ENCODE measurements around the gene LEMD2.

The LEMD2 gene

DNA sequence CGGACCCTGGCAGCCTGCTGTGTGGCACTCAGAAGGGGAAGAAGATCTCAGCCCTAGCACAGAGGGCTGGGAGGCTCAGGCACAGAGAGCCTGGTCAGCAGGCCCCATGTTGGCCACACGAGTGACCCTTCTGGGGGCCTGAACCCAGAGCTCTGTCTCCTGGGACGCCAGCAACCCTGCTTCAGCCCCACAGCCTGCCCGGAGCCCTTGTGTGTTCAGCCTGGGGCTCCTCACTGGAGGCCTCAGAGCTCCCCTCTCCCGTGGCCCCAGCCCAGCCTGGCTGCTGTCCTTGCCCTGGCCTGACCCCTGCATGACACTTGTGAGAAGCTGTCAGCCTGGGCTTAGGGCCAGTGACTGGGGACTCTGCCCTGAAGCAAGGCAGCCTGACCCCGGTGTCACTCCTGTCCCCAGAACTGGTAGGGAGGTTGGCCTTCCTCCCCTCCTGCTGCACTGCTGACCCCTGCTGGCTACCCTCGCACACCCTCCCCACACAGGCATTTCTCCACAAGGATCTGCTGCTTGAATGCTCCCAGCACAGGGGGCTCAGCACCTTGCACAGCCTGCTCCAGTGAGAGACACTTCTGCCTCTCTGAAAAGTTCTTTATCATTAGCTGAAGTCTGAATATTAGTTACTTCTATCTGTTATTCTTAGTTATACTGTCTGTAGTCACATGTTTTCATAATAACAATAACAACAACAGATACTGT, 26.9 kb downstream of the LEMD2 start:
- no peak overlapping the region for H3K27ac ChIP-seq

DNA sequence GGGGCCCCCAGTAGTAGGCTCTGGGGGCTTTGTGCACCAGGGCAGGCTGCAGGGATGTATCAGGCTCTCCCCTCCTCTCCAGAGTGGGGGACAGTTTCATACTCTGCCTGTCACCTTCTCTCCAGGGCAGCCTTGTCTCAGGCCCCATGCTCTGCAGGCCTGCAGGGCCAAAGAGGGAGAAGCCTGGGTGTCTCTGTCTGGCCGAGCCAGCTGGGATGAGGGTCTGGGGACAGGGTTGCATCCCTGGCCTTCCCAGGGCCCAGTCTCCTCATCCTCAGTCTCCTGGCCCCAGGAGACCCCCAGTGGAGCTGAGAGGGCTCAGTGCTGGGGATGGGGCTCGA, 27.4 kb downstream of the LEMD2 start:
- no peak for DNase-seq (ENCODE audit: low read depth, low spot score)
- H3K27ac ChIP-seq = no peak overlapping the region

More for the DNA sequence above, 26.9 kb downstream of the LEMD2 start:
- DNase-seq (ENCODE audit: low read depth, low spot score) = no peak

DNA sequence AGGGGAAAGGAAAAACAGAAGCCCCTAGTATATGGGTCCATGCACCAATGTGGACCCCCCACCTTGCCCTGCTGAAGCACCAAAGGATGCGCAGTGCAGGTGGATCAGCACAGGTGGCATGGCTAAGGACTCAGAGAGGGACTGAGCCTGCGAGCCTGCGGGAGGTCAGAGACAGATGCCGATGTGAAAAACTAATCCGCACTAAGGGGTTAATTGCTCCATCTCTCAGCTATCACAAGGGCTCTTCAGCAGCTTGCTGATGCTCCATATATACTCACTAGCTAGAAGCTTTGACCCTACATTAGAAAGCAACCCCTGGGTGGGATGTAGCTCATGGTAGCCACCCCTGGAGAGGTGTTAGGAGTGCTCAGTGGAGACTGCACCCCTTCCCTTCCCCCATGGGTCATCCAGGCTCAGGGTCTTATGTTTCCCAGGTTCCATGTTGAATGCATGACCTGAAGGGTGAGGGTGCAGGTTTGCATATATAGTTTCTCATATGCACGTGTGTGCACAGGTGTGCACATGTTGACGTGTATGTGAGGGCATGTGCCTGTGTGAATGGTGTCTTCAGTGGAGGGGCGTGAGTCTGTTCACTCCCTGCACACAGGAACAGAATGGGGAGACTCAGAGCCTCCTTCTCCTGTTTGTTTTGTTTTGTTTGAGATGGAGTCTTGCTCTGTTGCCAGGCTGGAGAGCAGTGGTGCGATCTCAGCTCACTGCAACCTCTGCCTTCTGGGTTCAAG, 28.9 kb downstream of the LEMD2 start:
- no peak overlapping the region for H3K27ac ChIP-seq
- DNase-seq (ENCODE audit: low read depth, low spot score) = no peak

DNA sequence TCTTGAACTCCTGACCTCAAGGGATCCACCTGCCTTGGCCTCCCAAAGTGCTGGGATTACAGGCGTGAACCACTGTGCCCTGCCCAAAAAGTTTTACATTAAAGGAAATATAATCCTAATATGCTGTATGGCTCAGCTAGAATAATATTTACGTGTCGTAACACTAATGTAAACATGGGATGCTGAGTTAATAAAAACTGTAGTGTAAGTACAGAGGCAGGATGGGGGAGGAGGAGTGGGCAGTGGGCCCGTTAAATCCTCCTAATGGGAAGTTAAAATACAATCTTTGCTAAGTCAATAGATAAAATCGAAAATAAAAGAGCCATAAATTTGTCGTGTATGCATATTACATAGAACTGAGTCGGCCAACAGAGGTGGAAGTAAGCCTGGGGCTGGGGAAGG, 30.1 kb downstream of the LEMD2 start:
- DNase-seq (ENCODE audit: low read depth, low spot score) = no peak
- peak overlapping the region; percentile 38 for H3K27ac ChIP-seq

DNA sequence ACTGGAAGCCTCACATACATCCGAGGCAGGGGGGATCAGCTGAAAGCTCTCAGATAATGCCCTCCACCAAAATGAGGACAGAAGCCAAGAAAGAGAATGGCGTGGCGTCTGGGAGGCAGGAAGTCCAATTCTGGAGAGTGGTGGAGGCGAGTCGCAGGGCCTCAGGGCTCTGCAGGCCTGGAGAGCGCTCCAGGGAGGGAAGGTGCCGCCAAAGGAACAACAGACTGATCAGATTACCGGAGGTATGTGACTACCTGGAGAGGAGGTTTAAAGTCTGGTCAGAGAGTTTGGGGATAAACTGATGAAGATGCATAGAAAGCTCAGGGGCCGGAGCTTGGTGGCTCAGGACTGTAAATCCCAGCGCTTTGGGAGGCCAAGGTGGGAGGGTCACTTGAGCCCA, 31.0 kb downstream of the LEMD2 start:
- no peak for DNase-seq (ENCODE audit: low read depth, low spot score)
- no peak overlapping the region for H3K27ac ChIP-seq

DNA sequence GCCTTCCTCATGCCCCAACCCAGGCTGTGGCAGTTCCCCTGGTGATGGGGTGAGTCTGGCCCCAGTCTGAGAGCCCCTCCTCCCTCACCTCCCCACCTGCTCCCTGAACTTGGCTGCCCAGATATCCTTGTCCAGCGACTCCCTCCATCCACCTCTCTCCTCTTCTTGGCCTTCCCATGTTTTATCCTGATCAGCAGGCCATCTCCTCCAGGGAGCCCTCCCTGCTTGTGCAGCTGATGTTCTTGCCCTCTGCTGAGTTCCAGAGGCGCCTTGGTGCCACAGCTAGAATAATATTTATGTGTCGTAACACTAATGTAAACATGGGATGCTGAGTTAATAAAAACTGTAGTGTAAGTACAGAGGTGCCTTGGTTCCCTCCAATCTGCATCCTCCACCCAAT, 31.8 kb downstream of the LEMD2 start:
- H3K27ac ChIP-seq = no peak overlapping the region

DNA sequence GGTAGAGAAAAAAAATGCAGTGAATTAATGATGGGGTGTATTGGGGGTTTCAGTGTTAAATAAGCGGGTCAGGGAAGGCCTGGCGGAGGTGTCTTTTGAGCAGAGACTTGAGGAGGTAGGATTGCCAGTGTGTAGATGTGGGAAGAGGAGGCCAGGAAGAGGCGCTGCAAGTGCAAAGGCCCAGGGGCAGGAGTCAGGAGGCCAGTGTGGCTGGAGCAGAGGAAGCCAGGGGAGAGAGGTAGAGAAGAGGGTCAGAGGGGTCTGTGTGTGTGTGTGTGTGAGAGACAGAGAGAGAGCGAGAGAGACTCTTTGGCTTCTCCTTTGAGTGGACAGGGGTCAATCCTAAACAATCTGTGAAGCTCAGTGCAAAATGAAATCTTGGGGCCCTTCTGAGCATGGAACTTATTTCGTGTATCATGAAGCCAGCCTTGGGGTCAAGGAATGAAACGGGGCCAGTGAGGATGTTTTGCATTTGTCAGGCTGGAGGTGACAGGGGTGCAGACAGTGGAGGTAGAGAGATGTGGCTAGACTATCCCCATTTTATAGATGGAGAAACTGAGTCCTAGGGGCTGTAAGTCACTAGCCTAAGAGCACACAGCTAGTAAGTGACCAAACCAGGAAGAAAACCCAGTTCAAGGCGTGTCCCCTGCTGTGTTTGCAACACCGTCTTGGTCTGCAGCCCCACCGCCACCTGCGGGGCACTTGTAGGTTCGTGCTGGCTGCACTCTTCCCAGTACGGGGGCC, 32.5 kb downstream of the LEMD2 start:
- DNase-seq (ENCODE audit: low read depth, low spot score) = no peak
- no peak overlapping the region for H3K27ac ChIP-seq

More for the DNA sequence above, 31.8 kb downstream of the LEMD2 start:
- no peak for DNase-seq (ENCODE audit: low read depth, low spot score)

DNA sequence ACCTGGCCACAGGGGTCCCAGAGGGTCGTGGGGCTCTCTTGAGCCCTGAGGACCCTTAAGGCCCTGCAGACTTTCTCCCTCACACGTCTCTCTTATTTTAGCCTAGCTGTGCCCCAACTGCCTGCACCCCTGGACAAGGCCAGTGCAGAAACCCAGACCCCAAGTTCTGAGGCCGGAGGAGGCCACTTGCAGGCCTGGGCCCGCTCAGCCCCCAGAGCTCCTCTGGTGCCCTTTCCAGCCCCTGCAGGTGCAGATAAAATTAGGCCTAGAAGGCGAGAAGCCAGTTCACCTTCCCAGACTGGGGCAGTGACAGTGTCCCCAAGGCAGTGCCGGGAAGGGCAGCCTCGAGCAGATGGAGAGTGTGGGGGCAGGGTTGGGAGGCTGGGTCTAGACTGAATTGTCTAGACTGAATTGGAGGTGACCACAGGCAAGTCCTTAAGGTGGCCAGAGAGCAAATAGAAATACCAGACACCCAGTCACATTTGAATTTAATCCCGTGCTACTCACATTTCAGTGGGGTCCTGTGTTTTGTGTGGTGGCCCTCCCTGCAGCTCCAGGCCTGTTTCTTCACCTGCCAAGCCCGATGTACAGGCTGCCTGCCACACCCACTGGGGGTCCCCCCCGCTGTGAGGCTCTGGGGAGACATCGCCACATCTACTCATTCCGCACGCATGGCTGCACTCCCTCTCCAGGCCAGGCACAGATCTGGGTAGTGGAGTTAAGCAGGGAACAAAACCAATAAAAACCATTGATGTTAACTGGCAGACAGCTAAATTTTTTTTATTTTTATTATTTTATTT, 33.7 kb downstream of the LEMD2 start:
- H3K27ac ChIP-seq = no peak overlapping the region
- DNase-seq (ENCODE audit: low read depth, low spot score) = no peak

DNA sequence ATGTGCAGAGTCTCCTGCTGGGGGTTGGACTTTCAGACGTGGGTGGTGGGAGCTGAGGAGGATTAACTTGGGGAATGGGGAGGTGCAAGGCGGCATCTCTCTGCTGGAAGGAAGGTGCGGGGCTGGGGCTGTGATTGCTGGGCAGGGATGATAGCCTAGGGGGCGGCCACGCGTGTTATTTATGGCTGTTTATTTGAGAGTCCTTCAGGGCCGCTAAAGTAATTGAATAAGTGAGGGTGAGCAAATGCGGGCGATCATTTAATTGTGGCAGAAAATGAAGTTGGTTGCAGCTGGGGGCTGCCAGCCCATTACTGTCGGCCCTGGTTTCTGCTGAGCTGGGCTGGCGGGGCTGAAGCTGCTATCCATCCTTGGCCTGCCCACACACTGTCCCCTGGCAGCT, 34.7 kb downstream of the LEMD2 start:
- no peak for DNase-seq (ENCODE audit: low read depth, low spot score)
- H3K27ac ChIP-seq = no peak overlapping the region

DNA sequence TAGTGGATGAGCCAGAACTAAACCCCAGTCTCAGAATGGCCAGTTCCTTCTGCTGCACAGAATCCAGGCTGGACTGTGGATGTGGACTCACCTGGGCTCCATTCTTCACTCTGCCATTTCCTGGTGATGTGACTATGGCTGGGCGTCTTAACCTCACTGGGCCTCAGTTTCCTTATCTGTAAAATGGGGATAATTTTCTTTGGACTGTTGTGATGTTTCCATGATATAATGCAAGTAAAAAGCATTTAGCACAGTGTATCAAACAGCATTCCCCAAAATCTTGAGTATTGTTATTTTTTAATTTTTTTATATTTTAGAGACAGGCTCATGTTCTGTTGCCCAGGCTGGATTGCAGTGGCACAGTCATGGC, 36.3 kb downstream of the LEMD2 start:
- no peak for DNase-seq (ENCODE audit: low read depth, low spot score)
- H3K27ac ChIP-seq = no peak overlapping the region

DNA sequence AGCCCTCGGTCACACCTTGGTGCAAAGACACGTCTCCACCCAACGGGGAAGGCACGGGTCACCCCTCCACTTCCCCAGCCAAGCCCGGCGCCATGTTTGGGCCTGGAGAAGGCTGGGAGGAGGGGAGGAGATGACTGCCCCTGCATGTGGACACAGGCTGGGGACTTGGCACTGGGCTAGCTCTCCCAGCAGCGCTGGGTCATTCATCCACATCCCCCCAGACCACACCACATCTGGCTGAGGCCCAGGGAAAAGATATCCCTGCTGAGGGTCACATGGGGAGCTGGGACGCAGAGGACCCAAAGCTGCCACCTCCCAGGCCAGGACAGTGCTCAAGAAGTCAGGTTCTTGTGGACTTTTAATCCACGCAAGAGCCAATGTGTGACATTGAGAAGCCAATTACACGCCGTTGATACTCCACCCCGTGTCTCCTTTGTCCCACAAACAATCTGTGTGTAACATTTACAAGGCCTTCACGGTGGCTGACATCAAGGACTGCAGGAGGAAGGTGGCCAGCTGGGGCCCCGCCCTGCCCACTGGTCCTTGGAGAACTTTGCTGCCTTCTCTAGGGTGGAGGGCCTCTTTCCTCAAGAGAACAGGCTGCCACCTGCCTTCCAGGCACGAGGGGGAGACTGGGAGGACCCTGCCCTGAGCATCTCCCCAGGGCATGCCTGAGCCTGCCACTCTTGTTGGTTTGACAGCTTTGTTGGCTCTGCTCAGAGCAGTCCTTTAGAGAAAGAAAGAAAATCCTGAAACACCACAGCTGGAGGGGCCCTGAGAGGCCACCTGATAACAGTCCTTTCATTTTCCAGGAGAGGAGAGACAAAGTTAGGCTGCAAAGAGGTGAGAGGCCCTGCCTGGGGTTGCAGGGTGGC, 36.9 kb downstream of the LEMD2 start:
- no peak overlapping the region for H3K27ac ChIP-seq
- no peak for DNase-seq (ENCODE audit: low read depth, low spot score)

DNA sequence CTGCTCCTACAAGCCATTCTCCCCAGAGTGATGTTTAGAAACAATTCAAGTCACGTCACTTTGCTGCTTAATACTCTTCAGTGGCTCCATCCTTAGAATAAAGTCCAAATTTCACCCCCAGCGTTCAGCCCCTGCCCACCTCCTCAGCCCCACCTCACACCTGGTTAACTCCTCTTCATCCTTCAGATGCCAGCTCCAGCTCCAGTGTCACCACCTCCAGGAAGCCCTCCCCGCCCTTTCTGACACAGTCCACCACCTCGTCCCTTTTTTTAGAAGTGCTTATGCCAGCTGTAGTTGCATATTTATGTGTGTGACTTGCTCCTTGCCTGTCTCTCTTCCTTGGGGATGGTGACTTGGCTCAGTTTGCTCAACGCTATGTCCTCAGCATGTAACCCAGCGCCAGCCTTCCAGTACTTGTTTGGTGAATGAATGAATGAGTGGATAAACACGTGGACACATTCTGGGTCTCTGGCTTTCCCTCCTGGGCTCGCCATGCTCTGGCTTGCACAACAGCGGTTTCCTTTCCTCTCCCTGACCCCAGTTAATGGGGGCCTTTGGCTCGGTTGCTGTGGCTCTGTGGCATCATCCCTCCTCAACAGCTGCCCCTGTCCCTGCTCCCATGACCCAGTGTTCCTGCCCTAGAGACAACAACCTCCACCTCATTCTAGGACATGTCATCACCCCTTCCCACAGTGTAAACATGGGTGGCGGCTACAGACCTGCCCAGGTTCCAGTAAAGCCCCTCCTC, 38.5 kb downstream of the LEMD2 start:
- no peak for DNase-seq (ENCODE audit: low read depth, low spot score)

DNA sequence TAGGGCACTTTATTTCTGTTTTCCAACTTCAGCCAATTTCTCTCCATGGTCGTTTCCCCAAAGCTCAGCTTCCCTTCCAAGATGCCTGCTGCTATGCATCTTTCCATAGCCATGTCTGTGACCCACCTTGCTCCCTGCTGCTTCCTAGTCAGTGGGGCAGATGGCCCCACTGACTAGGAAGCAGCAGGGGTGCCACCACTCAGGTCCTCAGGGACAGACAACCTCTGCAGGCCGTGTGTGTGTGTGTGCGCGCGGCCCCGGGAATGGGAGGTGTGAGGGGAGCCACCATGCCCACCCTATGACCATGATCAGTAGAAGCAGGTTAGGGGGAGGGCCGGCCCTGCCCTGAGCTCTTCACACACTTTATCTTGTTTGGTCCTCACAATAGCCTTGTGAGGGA, 39.5 kb downstream of the LEMD2 start:
- H3K27ac ChIP-seq = no peak overlapping the region
- DNase-seq (ENCODE audit: low read depth, low spot score) = no peak

More for the DNA sequence above, 38.5 kb downstream of the LEMD2 start:
- no peak overlapping the region for H3K27ac ChIP-seq

DNA sequence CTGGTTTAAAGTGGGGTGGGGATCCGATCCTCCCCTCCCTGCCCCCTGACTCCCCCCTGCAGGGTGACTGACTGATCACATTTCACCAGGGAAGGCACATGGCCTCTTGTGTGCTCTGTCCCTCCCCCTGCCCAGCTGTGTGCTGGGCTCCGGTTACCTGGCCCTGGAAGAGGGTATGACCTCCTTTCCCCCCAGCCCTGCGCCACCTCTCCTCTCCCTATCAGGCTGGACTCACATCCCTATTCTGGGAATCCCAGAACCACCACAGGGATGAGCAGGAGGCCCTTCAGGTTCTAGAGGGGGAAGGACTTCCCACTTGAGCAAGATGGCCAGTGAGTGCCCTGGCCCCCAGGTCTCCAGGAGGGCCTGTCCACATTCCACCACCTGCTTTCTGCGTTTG, 40.1 kb downstream of the LEMD2 start:
- no peak overlapping the region for H3K27ac ChIP-seq
- DNase-seq (ENCODE audit: low read depth, low spot score) = no peak

DNA sequence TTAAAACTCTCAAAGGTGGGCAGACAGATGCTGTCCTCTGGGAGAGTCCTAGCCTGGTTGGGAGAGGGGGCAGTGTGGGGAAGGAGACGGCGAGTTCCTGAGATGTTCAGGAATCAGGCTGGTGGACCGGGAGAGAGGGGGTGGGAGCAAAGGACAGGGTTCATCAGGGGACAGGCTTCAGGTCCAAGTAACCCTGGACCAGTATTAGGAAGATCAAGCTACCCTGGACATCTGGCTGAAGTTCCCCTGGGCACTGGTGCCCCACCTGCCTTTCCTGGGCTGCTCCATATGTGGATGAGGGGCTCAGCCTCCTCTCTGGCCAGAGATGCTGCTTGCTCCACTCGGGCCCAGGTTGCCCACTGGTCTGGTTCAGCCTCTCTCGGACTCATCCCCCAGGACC, 41.1 kb downstream of the LEMD2 start:
- DNase-seq (ENCODE audit: low read depth, low spot score) = no peak

DNA sequence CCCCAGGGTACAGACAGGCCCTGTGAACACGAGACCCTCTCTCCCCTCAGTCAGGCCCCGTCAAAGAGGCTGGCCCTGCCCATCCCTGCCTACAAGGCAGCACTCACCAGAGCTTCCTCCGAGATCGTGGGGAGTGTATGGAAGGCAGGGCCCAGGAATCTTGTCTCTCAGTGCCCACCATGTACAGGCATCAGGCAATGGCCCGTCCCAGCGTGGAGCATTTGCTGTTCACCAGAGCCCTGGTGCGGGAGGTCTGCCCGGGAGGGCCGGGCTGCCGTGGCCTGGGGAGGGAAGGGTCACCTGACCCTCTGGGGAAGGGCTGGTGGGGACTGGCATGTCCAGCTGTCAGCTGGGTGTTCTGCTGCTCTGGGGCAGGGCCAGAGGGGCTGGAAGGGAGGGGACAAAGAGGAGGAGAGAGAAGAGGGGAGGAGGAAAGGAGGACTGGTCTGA, 42.3 kb downstream of the LEMD2 start, which contains the start of gene IP6K3:
IP6K3 (minus strand) TSS at position 255 of the 450 bp plus-strand sequence. CDS start 11,429 bp downstream, outside the sequence.
- DNase-seq (ENCODE audit: low read depth, low spot score) = no peak
- no peak within 1 kb of the TSS for H3K27ac ChIP-seq

More for the DNA sequence above, 41.1 kb downstream of the LEMD2 start:
- H3K27ac ChIP-seq = no peak overlapping the region

DNA sequence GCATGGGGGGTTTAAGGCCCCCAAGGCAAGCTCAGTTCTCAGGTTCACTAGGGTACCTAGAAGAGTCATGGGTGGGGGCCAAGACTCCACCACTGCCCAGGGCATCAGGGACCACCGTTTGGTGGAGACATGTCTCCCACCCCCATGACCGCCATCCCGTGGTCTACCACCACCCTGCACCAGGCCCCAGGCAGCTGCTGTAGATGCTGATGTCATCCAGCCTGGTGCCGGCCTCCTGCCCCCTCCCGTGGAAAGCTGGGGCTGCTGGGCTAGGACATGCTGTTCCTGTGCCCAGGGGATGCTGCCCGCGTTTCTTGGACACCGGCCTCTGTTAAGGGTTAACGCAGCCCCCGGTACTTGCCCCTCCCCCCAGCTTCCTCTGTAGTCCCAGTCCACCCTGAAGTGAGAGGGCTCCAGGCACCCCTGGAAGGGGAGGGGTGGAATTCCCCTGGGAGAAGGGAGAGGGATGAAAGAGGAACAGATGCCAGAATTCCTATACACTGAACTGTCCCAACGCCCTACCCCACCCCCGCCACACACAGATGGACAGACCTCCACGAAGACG, 42.8 kb downstream of the LEMD2 start:
- no peak for DNase-seq (ENCODE audit: low read depth, low spot score)
- no peak overlapping the region for H3K27ac ChIP-seq

DNA sequence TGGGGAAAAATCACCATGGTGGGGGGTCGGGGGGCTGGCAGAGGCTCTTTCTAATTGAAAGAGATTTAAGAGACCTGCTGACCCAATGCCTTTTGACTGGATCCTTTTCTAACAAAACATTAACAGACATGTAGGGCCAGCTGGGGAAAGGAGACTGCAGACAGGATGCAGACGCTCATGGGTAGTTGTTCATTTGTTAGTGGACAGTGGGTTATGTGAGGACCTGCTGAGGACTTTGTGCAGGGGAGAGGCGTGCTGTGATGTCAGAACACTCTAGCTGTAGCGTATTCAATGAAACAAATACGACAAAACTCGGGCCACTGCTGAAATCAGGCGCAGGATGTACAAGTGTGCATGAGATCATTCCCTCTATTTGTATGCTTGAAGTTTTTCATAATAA, 43.4 kb downstream of the LEMD2 start:
- no peak overlapping the region for H3K27ac ChIP-seq
- DNase-seq (ENCODE audit: low read depth, low spot score) = no peak

Measured in epithelial cell of prostate (primary cell).